ENCODE data around the gene DPP9.

DPP9 gene

GRCh38 chr19:4639531-4640246, 84.0 kb downstream of the DPP9 start:
- H3K4me1 Mint-ChIP-seq (ENCODE audit: low read depth), result peaks cover 16% of the 10 kb centered on the region
- no peaks in the 10 kb centered on the region for H3K27me3 Mint-ChIP-seq (ENCODE audit: low read depth)
- H3K36me3 Mint-ChIP-seq (ENCODE audit: low read depth), result peaks cover 2% of the 10 kb centered on the region
- DNase-seq (ENCODE audit: low spot score), result no peak
- peak overlapping the region; percentile 90 for H3K27ac Mint-ChIP-seq
- peak overlapping the region; percentile 99 for H3K4me3 Mint-ChIP-seq
- no peaks in the 10 kb centered on the region for H3K9me3 Mint-ChIP-seq

- DNase-seq (ENCODE audit: low spot score), result peak; percentile 97
- Mint-ChIP-seq H3K27me3 (ENCODE audit: low read depth) (no peaks in the 10 kb centered on the region), H3K4me1 (ENCODE audit: low read depth) (peaks cover 22% of the 10 kb centered on the region), H3K4me3 (peak within 1 kb of the TSS; percentile 99), H3K36me3 (ENCODE audit: low read depth) (peaks cover 2% of the 10 kb centered on the region), H3K9me3 (no peaks in the 10 kb centered on the region), H3K27ac (peak within 1 kb of the TSS; percentile 98)
These were observed 84.7 kb downstream of the DPP9 start, which contains the start of gene TNFAIP8L1 for GRCh38 chr19:4638828-4639530. TSS of gene TNFAIP8L1 (plus strand) at chr19:4639516. CDS start at chr19:4651870, 12,354 bp downstream.

- Mint-ChIP-seq H3K9me3 (no peaks in the 10 kb centered on the region), H3K27me3 (ENCODE audit: low read depth) (no peaks in the 10 kb centered on the region), H3K36me3 (ENCODE audit: low read depth) (peaks cover 2% of the 10 kb centered on the region), H3K27ac (peak overlapping the region; percentile 98), H3K4me3 (peak overlapping the region; percentile 88), H3K4me1 (ENCODE audit: low read depth) (peaks cover 24% of the 10 kb centered on the region)
- DNase-seq (ENCODE audit: low spot score), result no peak
These were observed 85.3 kb downstream of the DPP9 start for GRCh38 chr19:4638317-4638716.

GRCh38 chr19:4636761-4637160, 86.9 kb downstream of the DPP9 start:
- Mint-ChIP-seq H3K4me1 (ENCODE audit: low read depth) (peaks cover 25% of the 10 kb centered on the region), H3K27me3 (ENCODE audit: low read depth) (no peaks in the 10 kb centered on the region), H3K4me3 (peak overlapping the region; percentile 50), H3K9me3 (no peaks in the 10 kb centered on the region), H3K36me3 (ENCODE audit: low read depth) (no peaks in the 10 kb centered on the region), H3K27ac (peak overlapping the region; percentile 60)
- no peak for DNase-seq (ENCODE audit: low spot score)

- H3K27ac Mint-ChIP-seq, result no peak overlapping the region
- H3K27me3 Mint-ChIP-seq (ENCODE audit: low read depth), result no peaks in the 10 kb centered on the region
These were observed 87.4 kb downstream of the DPP9 start for GRCh38 chr19:4636151-4636717.

GRCh38 chr19:4635754-4636116, 87.9 kb downstream of the DPP9 start:
- peaks cover 22% of the 10 kb centered on the region for H3K4me1 Mint-ChIP-seq (ENCODE audit: low read depth)
- no peaks in the 10 kb centered on the region for H3K36me3 Mint-ChIP-seq (ENCODE audit: low read depth)
- no peak for DNase-seq (ENCODE audit: low spot score)
- no peak overlapping the region for H3K27ac Mint-ChIP-seq
- no peaks in the 10 kb centered on the region for H3K27me3 Mint-ChIP-seq (ENCODE audit: low read depth)
- peak overlapping the region; percentile 43 for H3K4me3 Mint-ChIP-seq
- H3K9me3 Mint-ChIP-seq, result no peaks in the 10 kb centered on the region

More at GRCh38 chr19:4636151-4636717, 87.4 kb downstream of the DPP9 start:
- H3K4me3 Mint-ChIP-seq, result peak overlapping the region; percentile 50
- no peaks in the 10 kb centered on the region for H3K36me3 Mint-ChIP-seq (ENCODE audit: low read depth)
- DNase-seq (ENCODE audit: low spot score), result peak; percentile 76
- H3K4me1 Mint-ChIP-seq (ENCODE audit: low read depth), result peaks cover 24% of the 10 kb centered on the region
- no peaks in the 10 kb centered on the region for H3K9me3 Mint-ChIP-seq

- Mint-ChIP-seq H3K4me1 (ENCODE audit: low read depth) (peaks cover 17% of the 10 kb centered on the region), H3K4me3 (peak overlapping the region; percentile 8), H3K27me3 (ENCODE audit: low read depth) (no peaks in the 10 kb centered on the region), H3K27ac (no peak overlapping the region), H3K36me3 (ENCODE audit: low read depth) (no peaks in the 10 kb centered on the region), H3K9me3 (no peaks in the 10 kb centered on the region)
- peak; percentile 40 for DNase-seq (ENCODE audit: low spot score)
These were observed 90.3 kb downstream of the DPP9 start for GRCh38 chr19:4633140-4633967.

All from T-helper 2 cell treated with Interferon-gamma antibody and Interleukin-4, amounts not matched to agents 5 μg/mL and 100 μg/mL, for 36 hours (primary cell).